Stimulated activated CD8-positive, alpha-beta memory T cell treated with anti-CD3 and anti-CD28 coated beads, Interleukin-4, amount 100 ng/mL, for 48 hours (primary cell): ENCODE results near the gene SLC44A5.
"Not testable (repeated sequence)": the region's sequence is repeated elsewhere in the genome, so short reads cannot be mapped to it uniquely, and the experiment has no call there.

Experiments used
- DNase-seq: peaks from one replicate; pipeline ENCODE4 v3.0.0-alpha.2; 2020

Gene SLC44A5

DNA sequence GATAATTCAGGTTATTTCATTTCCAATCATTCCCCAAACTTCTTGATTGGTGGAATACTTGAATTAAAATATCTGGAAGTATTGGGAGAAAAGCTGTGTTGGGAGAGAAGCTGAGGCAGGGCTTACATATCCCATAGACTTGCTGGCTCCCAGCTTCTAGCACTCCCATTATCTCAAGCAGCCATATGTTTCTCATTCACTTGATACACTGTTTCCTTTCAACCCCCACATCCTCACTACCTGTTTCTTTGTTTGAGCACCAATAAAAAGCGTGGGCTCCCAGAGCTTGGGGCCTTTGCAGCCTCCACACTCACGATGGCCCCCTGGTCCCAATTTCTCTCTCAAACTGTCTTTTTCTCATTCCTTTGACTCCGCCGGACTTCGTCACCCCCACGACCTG is 256.6 kb downstream of the SLC44A5 start:
- not testable (repeated sequence) for DNase-seq

DNA sequence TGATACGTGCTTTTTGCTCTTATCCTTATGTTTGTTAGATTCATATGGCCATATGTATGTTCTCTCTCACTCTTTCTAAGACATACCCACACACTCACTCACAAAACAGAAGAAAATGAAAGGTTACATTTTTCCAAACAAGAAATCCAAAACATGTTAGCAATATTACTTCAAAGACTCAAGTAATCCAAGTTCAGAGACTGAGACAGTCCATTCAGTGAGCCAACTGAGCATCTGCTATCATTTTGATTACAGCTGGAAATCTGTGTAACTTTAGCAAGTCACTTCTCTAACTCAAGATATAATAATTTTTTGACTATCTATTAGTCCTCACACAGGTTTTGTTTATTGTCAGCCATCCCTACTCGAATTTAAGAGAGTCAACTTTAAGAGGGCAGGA is 257.9 kb downstream of the SLC44A5 start:
- no peak for DNase-seq

DNA sequence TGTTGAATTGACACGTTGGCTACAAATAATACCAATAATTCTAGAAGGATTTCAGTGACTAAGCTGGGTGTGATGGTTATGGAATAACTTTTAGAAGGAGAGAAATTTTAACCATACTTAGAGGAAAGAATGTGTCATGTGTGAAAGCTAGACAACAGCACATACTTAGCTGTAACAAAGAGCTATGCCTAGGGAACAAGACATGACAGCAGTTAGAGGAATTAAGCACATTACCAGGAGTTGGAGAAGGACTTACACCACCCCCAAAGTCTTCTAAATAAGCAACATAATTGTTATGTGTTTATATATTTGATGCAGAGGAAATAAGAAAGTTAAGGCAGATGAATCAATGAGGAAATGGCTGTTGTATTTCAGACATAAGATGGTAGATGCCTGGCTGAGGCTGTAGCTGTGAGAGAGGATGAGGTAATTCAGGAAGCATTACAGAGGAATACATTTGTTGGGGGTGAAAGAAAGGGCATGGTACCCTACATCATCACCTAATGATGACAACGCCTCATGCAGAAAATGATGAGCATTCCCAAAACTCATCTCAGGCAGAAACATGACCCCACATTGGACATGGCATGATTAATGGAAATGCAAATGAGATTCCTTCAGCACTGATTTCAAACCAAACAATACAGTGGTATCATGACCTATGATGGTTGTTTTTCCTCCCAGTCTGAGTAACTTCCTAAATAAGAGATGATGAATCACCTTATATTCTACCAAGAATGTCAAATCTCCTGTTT is 265.2 kb downstream of the SLC44A5 start:
- DNase-seq: no peak

DNA sequence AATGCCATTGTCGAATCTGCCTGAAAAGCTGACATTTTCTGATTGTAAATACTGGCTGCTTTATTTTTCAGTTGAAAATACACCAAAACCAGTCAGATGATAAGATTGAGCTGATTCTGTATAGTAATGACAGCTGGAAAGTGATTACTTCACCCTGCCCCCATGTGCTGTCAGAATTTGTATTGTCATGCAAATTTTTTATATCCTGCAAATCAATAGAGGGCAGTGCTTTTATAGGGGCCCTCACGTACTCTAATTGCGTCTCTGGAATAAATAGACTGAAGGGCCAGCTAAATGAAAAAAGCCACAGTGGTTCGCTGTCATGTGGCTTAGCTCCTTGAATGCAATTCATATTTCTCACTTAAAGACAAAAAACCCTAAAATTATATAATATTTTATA is 268.1 kb downstream of the SLC44A5 start:
- no peak for DNase-seq

DNA sequence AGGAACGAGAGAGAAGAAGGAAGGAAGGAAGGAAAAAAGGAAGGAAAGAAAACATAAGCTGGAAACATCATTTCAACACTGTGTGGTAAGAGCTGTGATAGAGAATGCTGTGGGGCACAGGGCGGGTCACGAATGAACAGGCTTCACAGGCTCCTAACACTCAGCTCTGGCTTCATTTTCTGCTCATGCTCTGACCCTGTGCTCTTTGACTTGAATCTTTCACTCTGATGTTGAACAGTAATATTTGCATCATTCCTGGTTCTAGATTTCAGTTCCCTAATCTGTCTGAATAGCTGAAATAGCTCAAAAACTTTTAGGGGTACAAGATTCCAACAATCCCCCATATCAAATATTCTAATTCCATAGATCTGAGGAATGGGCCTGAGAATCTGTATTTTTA is 269.4 kb downstream of the SLC44A5 start:
- no peak for DNase-seq

DNA sequence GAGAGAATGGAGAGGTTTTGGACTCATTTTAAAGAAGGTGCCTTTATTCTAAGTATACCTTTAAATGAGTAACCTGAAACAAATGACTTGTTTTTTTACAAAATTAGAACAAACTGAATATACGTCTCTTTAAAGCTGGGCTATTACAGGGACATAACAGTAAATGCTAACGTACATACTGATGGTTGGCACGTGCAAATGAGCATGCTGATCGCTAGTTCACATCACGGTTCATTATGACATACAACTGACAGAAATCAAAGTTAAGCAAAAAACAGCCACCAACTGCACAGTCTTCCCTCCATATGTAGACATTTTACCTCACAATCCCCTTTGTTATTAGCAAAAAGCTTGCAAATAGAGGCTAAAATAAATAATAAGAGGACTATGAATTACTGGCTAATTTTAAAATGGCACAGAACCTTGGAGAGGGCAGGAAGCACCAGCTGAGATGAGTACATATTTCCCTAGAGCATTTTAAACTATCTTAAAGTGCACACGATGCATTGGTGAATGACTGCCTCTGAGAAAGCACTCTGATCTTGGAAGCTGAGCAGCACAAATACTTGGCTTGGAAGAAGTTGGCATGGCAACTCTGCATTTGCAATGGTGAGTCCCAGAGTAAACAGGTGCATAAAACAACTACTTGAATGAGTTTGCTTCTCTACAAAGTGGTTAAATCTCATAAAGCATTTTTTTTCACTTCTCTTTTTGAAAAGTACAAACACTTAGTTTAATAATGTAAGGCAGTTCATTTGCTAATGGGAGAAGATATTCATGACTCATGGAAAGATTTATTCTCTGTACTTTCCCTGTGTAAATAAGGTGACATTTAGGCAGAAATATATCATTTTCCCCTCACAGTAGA is 272.1 kb downstream of the SLC44A5 start:
- no peak for DNase-seq

DNA sequence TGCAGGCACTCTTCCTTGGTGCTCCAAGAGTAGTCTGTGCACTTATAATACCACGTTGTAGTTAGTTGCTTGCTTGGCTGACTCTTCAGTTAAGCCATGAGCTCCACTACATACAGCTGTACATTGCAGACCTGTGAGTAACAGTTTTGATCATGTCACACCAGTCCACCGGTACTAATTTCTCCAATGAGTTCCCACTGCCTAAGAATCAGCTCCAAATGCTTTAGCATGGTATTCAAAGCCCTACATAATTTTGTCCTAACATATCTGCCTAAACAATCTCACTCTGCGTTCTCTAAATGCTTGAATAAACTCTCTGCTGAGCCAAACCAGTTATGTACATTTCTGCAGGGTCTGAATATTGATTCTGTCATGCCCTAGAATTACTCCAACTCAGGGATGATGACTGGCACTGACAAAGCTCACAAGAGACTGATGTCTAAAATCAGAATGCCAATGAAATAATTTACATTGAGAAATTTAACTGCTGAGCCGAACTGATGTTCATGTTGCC is 276.0 kb downstream of the SLC44A5 start:
- no peak for DNase-seq

DNA sequence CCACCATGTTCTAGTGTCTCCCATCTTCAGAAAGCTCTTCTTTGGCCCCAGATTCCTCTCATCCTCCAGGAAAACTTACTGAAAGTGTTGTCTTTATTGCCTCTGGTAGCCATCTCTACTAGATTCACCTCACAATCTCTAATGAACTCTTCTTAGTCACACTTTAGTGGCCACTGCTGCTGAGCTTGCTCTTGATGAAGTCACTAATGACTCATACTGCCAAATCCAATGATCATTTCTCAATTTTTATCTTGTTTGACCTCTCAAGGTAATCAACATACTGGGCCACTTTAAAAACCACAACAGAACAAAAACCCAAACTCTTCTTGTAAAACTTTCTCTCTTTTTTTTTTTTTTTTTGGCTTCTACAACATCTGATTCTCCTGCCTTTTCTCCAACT is 280.3 kb downstream of the SLC44A5 start:
- DNase-seq: no peak

DNA sequence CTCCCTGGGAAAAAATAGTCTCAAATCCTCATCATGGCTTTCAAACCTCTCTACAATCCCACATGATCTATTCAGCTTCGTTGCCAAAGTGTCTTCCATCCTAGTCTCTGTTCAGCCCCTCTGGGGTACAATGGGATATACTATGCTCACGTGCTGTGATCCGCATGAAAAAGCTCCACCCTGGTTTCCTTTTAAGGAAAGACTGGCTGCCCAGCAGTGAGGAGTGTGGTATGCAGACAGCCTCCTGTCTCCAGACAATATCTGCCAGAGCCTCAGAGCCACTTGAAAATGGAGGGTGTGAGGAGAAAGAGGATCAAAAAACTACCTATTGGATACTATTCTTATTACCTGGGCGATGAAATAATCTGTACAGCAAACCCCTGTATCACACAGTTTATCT is 282.2 kb downstream of the SLC44A5 start:
- no peak for DNase-seq

DNA sequence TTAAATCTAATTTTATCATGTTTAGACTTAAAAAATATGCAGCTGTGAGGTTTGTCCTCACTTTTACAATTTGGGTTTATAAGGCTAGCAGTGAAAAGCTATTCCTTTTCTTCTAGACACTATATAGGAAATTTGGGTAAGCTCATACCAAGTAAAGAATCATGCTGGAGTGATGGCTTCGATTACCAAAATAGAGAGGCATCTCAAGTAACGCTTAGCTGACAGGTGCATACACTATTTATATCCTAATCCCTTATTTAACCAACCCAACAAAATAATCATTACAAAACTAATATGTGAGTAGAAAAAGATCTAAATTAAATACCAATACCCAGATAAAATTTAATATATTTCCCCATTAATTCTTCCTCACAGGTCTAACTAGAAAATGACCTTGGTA is 283.5 kb downstream of the SLC44A5 start:
- DNase-seq: no peak

DNA sequence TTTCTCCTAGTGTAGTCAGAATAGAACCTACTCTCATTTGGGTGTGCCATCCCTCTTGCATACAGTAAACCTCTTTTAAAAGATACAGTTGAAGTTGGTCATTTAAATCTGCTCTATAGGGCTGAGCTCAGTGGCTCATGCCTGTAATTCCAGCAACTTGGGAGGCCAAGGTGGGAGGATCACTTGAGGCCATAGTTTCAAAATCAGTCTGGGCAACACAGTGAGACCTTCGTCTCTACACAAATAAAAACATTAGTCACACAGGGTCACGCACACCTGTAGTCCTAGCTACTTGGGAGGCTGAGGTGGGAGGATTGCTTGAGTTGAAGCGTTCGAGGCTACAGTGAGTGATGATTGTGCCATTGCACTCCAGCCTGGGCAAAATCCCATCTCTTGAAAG is 292.9 kb downstream of the SLC44A5 start:
- no peak for DNase-seq

DNA sequence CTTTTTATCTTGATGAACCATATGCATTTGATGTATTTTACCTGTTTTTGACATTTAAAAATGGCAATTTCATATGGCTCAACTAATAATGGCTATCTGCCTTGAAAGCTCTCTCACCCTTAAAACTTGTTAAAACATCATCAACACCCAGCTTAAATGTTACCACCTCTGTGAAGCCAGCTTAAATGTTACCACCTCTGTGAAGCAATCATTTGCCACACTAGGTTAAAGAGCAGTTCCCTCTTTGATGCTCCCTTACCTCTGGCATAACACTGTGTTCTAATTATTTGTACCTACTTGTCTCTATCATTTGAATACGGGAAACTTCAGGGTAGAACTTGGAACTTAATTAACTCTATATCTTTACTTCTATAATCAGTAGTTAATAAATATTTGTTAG is 294.7 kb downstream of the SLC44A5 start:
- DNase-seq: no peak

DNA sequence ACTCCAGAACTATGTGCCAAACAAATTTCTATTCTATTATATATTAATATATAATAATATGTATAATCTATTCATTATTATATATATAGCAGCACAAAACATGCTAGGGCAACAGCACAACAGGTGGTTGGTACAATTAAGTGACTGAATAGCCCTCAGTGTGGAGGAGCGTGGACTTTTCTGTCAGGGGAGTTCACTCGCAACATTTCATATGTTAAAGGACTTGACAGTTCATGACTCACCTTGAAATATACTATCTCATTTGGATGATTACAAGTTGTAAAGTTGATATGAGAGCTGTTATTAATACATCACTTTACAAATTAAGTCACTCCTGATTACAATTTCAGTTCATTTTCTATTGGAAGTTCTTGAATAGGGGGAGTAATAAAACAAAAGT is 298.3 kb downstream of the SLC44A5 start:
- no peak for DNase-seq

DNA sequence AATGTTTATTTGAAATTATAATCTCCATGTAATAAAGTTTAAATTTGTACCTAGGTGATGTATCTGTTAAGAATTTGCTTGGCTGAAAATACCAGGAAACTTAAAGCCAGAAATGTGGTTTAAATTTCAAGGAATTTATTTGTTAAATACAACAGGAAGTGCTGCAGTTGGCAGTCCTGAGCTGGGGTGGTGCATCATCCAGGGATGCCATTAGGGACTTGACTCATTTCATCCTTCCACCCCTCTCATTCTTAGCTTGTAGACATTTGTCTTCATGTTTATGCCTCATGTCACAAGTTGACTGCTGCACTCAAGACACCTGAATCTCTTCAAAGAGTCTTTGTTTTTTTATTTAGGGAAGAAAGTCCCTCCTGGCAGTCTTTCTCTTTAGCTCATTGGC is 300.8 kb downstream of the SLC44A5 start:
- DNase-seq: no peak

DNA sequence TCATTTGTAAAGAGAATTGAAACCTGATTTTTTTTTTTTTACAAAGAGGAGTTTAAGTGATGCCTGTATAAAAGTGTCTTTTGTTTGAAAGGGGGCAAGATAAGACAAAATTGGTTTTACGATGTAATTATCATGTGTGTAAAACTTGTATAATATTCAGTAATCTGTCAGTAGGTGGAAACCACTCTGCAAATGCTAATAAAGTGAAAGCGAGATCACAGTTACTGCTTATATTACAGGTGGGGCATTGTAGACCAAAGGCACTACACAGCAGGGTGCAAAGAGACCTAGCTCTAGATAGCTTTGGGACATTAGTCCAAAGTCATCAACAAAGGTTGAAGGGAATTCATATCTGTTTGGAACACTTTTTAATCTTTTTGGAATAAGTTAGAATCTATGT is 302.5 kb downstream of the SLC44A5 start:
- no peak for DNase-seq

DNA sequence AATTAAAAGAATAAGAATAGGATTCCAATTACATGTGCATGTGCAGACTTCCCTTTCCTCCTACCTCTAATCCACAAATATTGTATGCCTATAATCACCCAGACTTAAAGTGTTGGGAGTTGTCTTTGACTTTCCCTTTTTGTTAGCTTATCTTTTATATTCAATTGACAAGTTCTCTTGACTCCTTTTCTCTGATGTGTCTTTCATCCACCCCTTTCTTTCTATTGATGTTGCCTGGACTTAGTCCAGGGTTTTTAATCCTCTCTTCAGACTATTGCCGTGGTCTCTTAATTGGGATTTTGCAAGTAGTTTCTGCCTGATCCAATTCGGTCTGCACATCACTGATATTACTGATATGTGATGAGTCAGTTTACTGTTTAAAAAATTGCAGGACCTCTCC is 305.9 kb downstream of the SLC44A5 start:
- no peak for DNase-seq

DNA sequence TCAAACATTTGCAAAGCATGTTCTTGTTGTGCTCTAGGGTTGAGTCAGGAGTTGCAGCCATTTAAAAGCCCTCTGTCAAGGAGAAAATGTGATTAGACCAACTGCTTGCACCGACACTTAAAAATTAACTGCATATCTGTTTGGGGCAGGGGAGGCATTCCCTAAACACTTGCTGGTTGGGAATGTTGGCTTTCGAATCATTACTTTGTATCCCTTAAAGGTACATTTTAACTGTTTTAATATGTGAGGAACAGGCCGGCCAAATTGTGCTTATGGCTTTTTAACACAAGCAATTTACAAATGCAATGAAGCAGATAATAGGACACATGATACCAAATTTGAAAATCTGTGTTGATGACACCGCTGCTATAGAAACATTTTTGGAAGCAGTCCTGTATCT is 317.6 kb downstream of the SLC44A5 start:
- no peak for DNase-seq

DNA sequence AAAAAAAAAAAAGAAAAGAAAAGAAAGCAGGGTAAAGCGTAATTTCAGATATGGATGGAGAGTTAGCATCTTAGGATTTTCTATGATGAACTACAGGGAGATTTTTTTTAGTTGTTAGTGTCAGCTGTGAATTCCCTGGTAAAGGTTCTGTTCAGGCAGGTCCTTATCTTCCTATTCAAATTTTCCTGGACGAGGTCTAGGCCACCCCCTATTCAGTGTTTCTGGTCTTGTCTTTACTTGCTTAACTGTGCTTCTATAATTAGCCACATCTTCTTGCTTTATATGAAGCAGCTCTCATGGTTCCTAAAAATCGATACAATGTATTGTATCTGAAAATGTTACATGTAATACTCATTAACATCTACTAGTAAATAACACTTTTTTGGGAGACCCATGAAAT is 318.9 kb downstream of the SLC44A5 start:
- no peak for DNase-seq

DNA sequence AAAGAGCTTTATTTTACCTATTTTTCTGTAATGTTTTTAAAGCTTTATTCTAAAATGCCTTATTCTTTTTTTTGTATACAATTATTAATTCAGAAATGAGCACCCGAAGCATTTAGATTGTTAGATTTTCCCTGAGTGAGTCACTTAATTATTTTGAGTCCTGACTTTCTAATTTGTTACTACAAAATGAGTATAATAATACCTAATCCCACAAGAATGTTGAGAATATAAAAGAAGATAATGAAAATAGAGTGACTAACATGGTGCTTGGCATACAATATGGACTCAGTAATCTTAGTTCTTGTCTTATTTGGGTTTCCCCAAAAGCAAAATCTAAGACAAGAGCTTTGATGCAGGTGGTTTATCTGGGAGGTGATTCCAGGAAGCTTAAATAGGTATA is 334.5 kb downstream of the SLC44A5 start:
- DNase-seq: no peak

DNA sequence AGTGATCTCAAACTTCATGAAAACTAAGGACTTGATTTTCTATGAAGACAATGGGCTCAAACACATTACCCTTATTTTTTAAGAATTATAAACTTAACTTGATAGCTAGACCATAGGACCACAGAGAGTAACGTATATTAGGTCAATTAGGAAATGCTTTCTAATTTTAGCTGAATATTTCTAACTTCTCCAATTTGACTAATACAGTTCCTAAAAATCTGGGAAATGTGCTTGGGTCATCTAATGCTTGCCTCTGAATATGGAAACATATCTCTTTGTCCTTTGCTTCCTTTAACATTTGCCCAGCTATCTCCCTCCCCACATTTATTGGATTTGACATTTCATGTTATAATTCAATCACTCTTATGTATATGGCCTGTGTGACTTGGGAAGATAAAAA is 335.3 kb downstream of the SLC44A5 start:
- DNase-seq: no peak

DNA sequence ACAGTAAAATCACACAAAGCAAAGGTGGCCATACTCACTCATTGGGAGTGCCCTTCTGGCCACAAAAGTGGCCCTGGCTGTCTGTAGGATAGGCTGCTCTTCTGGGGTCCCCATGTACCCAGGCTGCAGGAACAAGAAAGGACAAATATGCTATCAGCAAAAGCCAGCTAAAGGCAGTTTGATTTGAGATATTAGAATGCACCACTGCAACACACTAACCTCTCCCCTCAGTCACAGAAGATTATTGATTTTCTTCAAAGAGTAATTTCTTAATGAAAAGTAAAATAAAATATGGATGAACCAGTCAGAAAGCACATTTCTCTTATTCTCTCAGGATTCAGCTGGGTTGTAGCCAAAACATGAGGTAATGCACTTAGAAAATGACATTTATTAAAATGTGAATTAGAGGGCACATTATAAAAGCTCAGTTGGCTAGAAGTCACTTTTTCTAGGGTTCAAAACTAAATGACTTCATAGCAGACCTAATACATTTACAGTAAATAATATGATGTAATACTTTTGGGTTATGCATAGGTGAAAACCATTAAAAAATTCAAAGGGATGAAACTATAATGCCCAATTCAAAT is 335.9 kb downstream of the SLC44A5 start:
- DNase-seq: no peak

DNA sequence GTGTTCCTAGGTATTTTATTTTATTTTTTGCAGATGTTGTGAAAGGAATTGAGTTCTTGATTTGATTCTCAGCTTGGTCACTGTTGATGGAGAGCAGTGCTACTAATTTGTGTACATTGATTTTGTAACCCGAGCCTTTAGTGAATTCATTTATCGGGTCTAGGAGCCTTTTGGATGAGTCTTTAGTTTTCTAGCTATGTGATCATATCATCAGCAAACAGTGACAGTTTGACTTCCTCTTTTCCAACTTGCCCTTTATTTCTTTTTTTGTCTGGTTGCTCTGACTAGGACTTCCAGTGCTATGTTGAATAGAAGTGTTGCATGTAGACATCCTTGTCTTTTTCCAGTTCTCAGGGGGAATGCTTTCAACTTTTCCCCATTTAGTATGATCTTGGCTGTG is 337.8 kb downstream of the SLC44A5 start:
- no peak for DNase-seq

DNA sequence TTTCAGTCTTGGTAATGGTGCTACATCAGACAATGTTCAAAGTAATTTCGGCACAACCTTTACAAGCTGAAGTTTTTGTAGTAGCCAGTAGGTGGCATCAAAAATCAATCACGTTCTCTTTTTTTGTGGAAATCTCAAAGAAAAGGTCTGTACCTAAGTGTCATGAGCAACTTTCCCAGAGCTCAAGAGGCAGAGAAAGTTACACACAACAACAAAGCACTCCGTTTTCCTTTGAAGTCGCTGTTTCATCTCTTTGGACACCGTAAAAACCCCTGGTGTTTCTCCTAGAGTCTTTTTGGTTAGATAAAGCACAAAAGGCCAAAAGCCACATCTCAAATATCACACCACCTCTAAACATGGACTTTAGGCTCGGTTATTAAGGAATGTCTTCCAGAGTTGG is 345.1 kb downstream of the SLC44A5 start:
- DNase-seq: no peak

DNA sequence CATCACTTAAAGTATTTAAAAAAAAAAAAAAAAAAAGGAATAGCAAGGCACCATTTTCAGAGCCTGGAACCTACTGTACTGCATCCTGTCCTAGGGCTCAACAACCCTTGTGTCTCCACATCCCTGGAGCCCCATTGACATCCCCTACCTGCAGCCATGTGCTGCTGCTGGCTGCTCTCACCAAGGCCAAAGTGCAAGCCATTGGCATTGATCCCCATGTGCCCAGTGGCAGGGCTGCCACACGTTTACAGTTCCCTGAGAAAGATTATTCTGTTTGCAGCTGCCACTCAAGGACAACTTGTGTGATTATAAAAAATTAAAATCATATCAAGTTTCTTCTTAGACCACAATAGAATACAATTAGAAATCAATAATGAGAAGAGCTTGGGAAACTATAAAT is 346.8 kb downstream of the SLC44A5 start:
- no peak for DNase-seq
